Spleen (tissue), 11 donors: Measurements from ENCODE around the gene TIMP2. TPM values are rescaled to one million over a fixed set of nuclear protein-coding genes. Genes with fewer than 3 reads are reported as not detected.

Experiments used
- DNase-seq: peaks from one replicate; pipeline ENCODE4 v3.0.0-alpha.2; 2020
- H3K27ac ChIP-seq, 8 donors: fragments of 200-600 bp; sonication (generic) in 7 of 8; 1 replicate in 4 of 8; 2 replicates in 4 of 8; pipeline versions ENCODE4 v1.5.0 to v1.8.0; 2016 to 2021; ENCODE audit warnings: inconsistent platforms in 4 of 8, mild to moderate bottlenecking in 4 of 8, moderate library complexity in 1 of 8
- H3K27me3 ChIP-seq, 7 donors: fragments of 200-600 bp; sonication (generic) in 6 of 7; replicated peaks in 1 of 7; 1 replicate in 4 of 7; 2 replicates in 3 of 7; pipeline versions ENCODE4 v1.5.0 to v1.8.0; 2016 to 2021; ENCODE audit warnings: inconsistent platforms in 3 of 7, mild to moderate bottlenecking in 1 of 7
- H3K36me3 ChIP-seq, 6 donors: fragments of 200-600 bp; sonication (generic) in 5 of 6; 1 replicate in 4 of 6; 2 replicates in 2 of 6; pipeline versions ENCODE4 v1.5.0 to v1.8.0; 2016 to 2021; ENCODE audit warnings: inconsistent platforms in 2 of 6
- H3K4me1 ChIP-seq, 6 donors: fragments of 200-600 bp; sonication (generic) in 5 of 6; 1 replicate in 3 of 6; 2 replicates in 3 of 6; pipeline versions ENCODE4 v1.5.0 to v1.8.0; 2016 to 2021; ENCODE audit warnings: inconsistent platforms in 3 of 6
- H3K4me3 ChIP-seq, 8 donors: fragments of 200-600 bp; sonication (generic) in 7 of 8; 1 replicate in 4 of 8; 2 replicates in 4 of 8; pipeline versions ENCODE4 v1.5.0 to v1.8.0; 2016 to 2021; ENCODE audit warnings: inconsistent platforms in 4 of 8, mild to moderate bottlenecking in 4 of 8, moderate library complexity in 2 of 8
- H3K9me3 ChIP-seq, 8 donors: fragments of 200-600 bp; sonication (generic) in 7 of 8; 1 replicate in 4 of 8; 2 replicates in 4 of 8; pipeline versions ENCODE4 v1.5.0 to v1.8.0; 2016 to 2021; ENCODE audit warnings: inconsistent platforms in 4 of 8
- CTCF ChIP-seq, 11 experiments: fragments of 200-600 bp in 7 of 11; fragments of 450-650 bp in 4 of 11; sonication (generic) in 4 of 11; IDR thresholded peaks in 8 of 11; conservative IDR thresholded peaks in 3 of 11; 1 replicate in 7 of 11; 2 replicates in 4 of 11; pipeline versions ENCODE4 v1.4.0 to v1.8.0; 2016 to 2021; ENCODE audit warnings: antibody characterized with exemption in 11 of 11, inconsistent platforms in 4 of 11, mild to moderate bottlenecking in 1 of 11
- POLR2A ChIP-seq, 3 donors: fragments of 450-650 bp; IDR thresholded peaks; one replicate each; pipeline ENCODE4 v1.5.1; 2017; ENCODE audit warnings: antibody characterized with exemption in 3 of 3, mild to moderate bottlenecking in 1 of 3
- POLR2AphosphoS5 ChIP-seq, 3 donors: sonication (generic); formaldehyde crosslinking; IDR thresholded peaks; one replicate each; pipeline ENCODE4 v1.5.1; 2017; ENCODE audit warnings: antibody characterized with exemption in 3 of 3
- WGBS, 5 donors: extraction: QIAGEN DNeasy Blood & Tissue Kit in 3 of 5; methylation state at CpG; one replicate each; pipeline versions ENCODE4 v1.1.5 to v1.1.7; 2013 to 2018; 5-methylcytosine and 5-hydroxymethylcytosine counted together
- intact Hi-C: fragments of 100-400 bp; cut with DNase I; formaldehyde crosslinking; loops from one replicate; pipeline ENCODE4 v1.15.0; 2023; ENCODE audit warnings: low total_unique reads
- polyA plus RNA-seq, 3 donors: library from polyadenylated mRNA; stranded (reverse); fragments of 200-250 nt; gene quantifications; one replicate each; pipeline ENCODE4 v1.2.1, GENCODE V29; 2013
- total RNA-seq, 7 donors: library from RNA; depleted of rRNA in 3 of 7; stranded (reverse); fragments of >200 nt in 3 of 7; fragmentation: NEBNext Ultra II Directional in 4 of 7; extraction: Animal tissue kit (Norgen Biotek cat#: 25700) in 4 of 7; gene quantifications; one replicate each; pipeline versions ENCODE4 v1.1.0 to v1.2.1, GENCODE V29; 2016 to 2021
- donor health status: healthy with polysubstance abuse.
- donor health status: DM: no; HTN: no; CAD: no; lungs with moderate emphysema.
- donor health status: DM: no; HTN: no; CAD: no.
- donor health status: Bipolar disorder and iron deficiency.
- donor health status: healthy.
- donor health status: DM: no; HTN: no; CAD: no.
- donor health status: DM: yes; HTN: yes; CAD: no.

Gene TIMP2
- total and polyA plus RNA-seq, 10 donors = 16.3 to 333 (median 181) TPM

GRCh38 chr17:78952706-78953105 lies 27.5 kb upstream of the TIMP2 start:
- no peak for TF ChIP-seq POLR2AphosphoS5 (IDR thresholded peaks at IDR 0.05)
- TF ChIP-seq CTCF (IDR thresholded peaks at IDR 0.05 in 8 of 11, conservative IDR thresholded peaks at IDR 0.05 in 3 of 11) = no peak
- TF ChIP-seq POLR2A (IDR thresholded peaks at IDR 0.05) = no peak
- intact Hi-C loops = no loop called here
- H3K4me3 ChIP-seq = no peak overlapping the region
- no peak for DNase-seq
- peaks cover 0 to 24% (median 17%) of the 10 kb centered on the region in 8 donors for H3K9me3 ChIP-seq
- peaks cover 0 to 6% (median 0%) of the 10 kb centered on the region in 7 donors for H3K27me3 ChIP-seq
- H3K36me3 ChIP-seq = no peaks in the 10 kb centered on the region
- 87 to 95% (median 92%) methylated on average over 4 to 10 of the region's 10 CpGs for WGBS, 5 donors
- no peak overlapping the region for H3K27ac ChIP-seq
- peaks cover 0 to 13% (median 6%) of the 10 kb centered on the region in 6 donors for H3K4me1 ChIP-seq

- peak overlapping the region in 5 of 8 donors; percentile 0 to 31 (median 8) for H3K27ac ChIP-seq
- no peaks in the 10 kb centered on the region for H3K36me3 ChIP-seq
- no peak overlapping the region for H3K4me3 ChIP-seq
- H3K27me3 ChIP-seq = peaks cover 0 to 6% (median 0%) of the 10 kb centered on the region in 7 donors
- DNase-seq = no peak
- intact Hi-C loops = no loop called here
- peaks cover 0 to 24% (median 17%) of the 10 kb centered on the region in 8 donors for H3K9me3 ChIP-seq
- 58 to 86% (median 71%) methylated on average over 11 to 12 of the region's 12 CpGs for WGBS, 5 donors
- TF ChIP-seq CTCF (IDR thresholded peaks at IDR 0.05 in 8 of 11, conservative IDR thresholded peaks at IDR 0.05 in 3 of 11) (no peak), POLR2AphosphoS5 (IDR thresholded peaks at IDR 0.05) (no peak), POLR2A (IDR thresholded peaks at IDR 0.05) (no peak)
- H3K4me1 ChIP-seq = peaks cover 2 to 20% (median 7%) of the 10 kb centered on the region in 6 donors
These were observed 26.9 kb upstream of the TIMP2 start for GRCh38 chr17:78951967-78952551.

GRCh38 chr17:78950870-78951269 lies 25.7 kb upstream of the TIMP2 start:
- TF ChIP-seq CTCF (IDR thresholded peaks at IDR 0.05 in 8 of 11, conservative IDR thresholded peaks at IDR 0.05 in 3 of 11) = no peak
- TF ChIP-seq POLR2AphosphoS5 (IDR thresholded peaks at IDR 0.05) = no peak
- no peak for TF ChIP-seq POLR2A (IDR thresholded peaks at IDR 0.05)
- intact Hi-C loops = no loop called here
- peaks cover 6 to 28% (median 16%) of the 10 kb centered on the region in 6 donors for H3K4me1 ChIP-seq
- peaks cover 0 to 6% (median 0%) of the 10 kb centered on the region in 7 donors for H3K27me3 ChIP-seq
- no peak for DNase-seq
- WGBS, 5 donors = 83 to 94% (median 88%) methylated on average over 2 of the region's 2 CpGs
- H3K4me3 ChIP-seq = no peak overlapping the region
- no peaks in the 10 kb centered on the region for H3K36me3 ChIP-seq
- H3K27ac ChIP-seq = no peak overlapping the region
- peaks cover 0 to 24% (median 17%) of the 10 kb centered on the region in 8 donors for H3K9me3 ChIP-seq

- DNase-seq = no peak
- intact Hi-C loops = no loop called here
These were observed 22.3 kb upstream of the TIMP2 start for GRCh38 chr17:78947235-78948149.

More at GRCh38 chr17:78947235-78948149, 22.3 kb upstream of the TIMP2 start:
- peaks cover 0 to 24% (median 17%) of the 10 kb centered on the region in 8 donors for H3K9me3 ChIP-seq
- 64 to 81% (median 76%) methylated on average over 15 to 18 of the region's 18 CpGs for WGBS, 5 donors
- no peak overlapping the region for H3K4me3 ChIP-seq
- H3K4me1 ChIP-seq = peaks cover 6 to 28% (median 16%) of the 10 kb centered on the region in 6 donors
- peak overlapping the region in 7 of 8 donors; percentile 34 to 73 (median 58) for H3K27ac ChIP-seq
- TF ChIP-seq POLR2A (IDR thresholded peaks at IDR 0.05) (no peak), POLR2AphosphoS5 (IDR thresholded peaks at IDR 0.05) (peak in 1 of 3 donors; percentile 44)
- H3K27me3 ChIP-seq = peaks cover 0 to 4% (median 0%) of the 10 kb centered on the region in 7 donors
- no peaks in the 10 kb centered on the region for H3K36me3 ChIP-seq
